Muscle layer of colon (tissue), 2 donors: ENCODE data around the gene CTIF.

ENCODE experiments used
- H3K27ac ChIP-seq: one replicate; pipeline ENCODE4 v1.7.0; 2013; ENCODE audit warnings: low read depth, mild to moderate bottlenecking, low read length, moderate library complexity
- H3K27me3 ChIP-seq, 2 donors: one replicate each; pipeline ENCODE4 v1.7.0; 2013; ENCODE audit warnings: low read length in 2 of 2, mild to moderate bottlenecking in 2 of 2; ENCODE audit not compliant: insufficient read depth in 2 of 2, control insufficient read depth in 1 of 2
- H3K36me3 ChIP-seq: one replicate; pipeline ENCODE4 v1.7.0; 2013; ENCODE audit warnings: mild to moderate bottlenecking, low read length; ENCODE audit not compliant: insufficient read depth
- H3K4me1 ChIP-seq: one replicate; pipeline ENCODE4 v1.7.0; 2013; ENCODE audit warnings: mild to moderate bottlenecking, low read length; ENCODE audit not compliant: insufficient read depth
- H3K4me3 ChIP-seq, 2 donors: one replicate each; pipeline ENCODE4 v1.7.0; 2013; ENCODE audit warnings: low read length in 2 of 2, low read depth in 1 of 2, mild to moderate bottlenecking in 1 of 2, moderate library complexity in 1 of 2
- H3K9ac ChIP-seq: one replicate; pipeline ENCODE4 v1.7.0; 2013; ENCODE audit warnings: low read length
- H3K9me3 ChIP-seq: one replicate; pipeline ENCODE4 v1.7.0; 2013; ENCODE audit warnings: mild to moderate bottlenecking, low read length
- donor health status: abdominal sarcoma.
- donor health status: Adenocarcinoma of cecum.

The CTIF gene

GRCh38 chr18:48634491-48634890, 95.7 kb downstream of the CTIF start:
- H3K27ac ChIP-seq, result no peak overlapping the region
- no peak overlapping the region for H3K4me3 ChIP-seq
- H3K4me1 ChIP-seq, result peaks cover 8% of the 10 kb centered on the region
- no peak overlapping the region for H3K9ac ChIP-seq
- H3K9me3 ChIP-seq, result no peaks in the 10 kb centered on the region
- H3K27me3 ChIP-seq, result no peaks in the 10 kb centered on the region
- H3K36me3 ChIP-seq, result peaks cover 5% of the 10 kb centered on the region

DNA sequence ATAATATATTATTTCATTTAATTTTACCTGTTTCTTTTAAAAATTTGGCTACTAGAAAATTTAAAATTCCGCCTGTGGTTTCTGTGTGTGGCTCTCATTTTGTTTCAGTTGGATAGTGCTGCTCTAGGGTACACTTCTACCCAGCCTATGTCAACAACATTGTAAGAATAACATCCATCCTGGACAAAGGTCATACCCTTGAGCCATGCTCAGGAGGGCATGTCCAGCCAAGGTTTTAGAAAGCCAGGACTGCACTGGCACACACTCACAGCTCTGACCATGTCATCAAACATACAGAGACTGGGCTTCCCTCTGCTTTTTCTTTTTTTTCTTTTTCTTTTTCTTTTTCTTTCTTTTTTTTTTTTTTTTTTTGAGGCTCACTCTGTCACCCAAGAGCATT, 96.1 kb downstream of the CTIF start:
- no peaks in the 10 kb centered on the region for H3K9me3 ChIP-seq

GRCh38 chr18:48635806-48636205, 97.0 kb downstream of the CTIF start:
- no peak overlapping the region for H3K27ac ChIP-seq
- H3K9ac ChIP-seq, result no peak overlapping the region
- H3K27me3 ChIP-seq, result no peaks in the 10 kb centered on the region
- H3K9me3 ChIP-seq, result no peaks in the 10 kb centered on the region
- H3K36me3 ChIP-seq, result peaks cover 5% of the 10 kb centered on the region
- H3K4me3 ChIP-seq, result no peak overlapping the region
- H3K4me1 ChIP-seq, result no peaks in the 10 kb centered on the region

More for the DNA sequence above, 96.1 kb downstream of the CTIF start:
- H3K4me1 ChIP-seq, result peaks cover 3% of the 10 kb centered on the region
- no peak overlapping the region for H3K27ac ChIP-seq
- no peak overlapping the region for H3K9ac ChIP-seq
- H3K36me3 ChIP-seq, result peaks cover 5% of the 10 kb centered on the region
- no peaks in the 10 kb centered on the region for H3K27me3 ChIP-seq
- no peak overlapping the region for H3K4me3 ChIP-seq

GRCh38 chr18:48636436-48636835, 97.6 kb downstream of the CTIF start:
- Histone ChIP-seq H3K4me1 (no peaks in the 10 kb centered on the region), H3K4me3 (no peak overlapping the region), H3K27me3 (no peaks in the 10 kb centered on the region), H3K27ac (no peak overlapping the region), H3K36me3 (peaks cover 5% of the 10 kb centered on the region), H3K9ac (no peak overlapping the region), H3K9me3 (no peaks in the 10 kb centered on the region)

DNA sequence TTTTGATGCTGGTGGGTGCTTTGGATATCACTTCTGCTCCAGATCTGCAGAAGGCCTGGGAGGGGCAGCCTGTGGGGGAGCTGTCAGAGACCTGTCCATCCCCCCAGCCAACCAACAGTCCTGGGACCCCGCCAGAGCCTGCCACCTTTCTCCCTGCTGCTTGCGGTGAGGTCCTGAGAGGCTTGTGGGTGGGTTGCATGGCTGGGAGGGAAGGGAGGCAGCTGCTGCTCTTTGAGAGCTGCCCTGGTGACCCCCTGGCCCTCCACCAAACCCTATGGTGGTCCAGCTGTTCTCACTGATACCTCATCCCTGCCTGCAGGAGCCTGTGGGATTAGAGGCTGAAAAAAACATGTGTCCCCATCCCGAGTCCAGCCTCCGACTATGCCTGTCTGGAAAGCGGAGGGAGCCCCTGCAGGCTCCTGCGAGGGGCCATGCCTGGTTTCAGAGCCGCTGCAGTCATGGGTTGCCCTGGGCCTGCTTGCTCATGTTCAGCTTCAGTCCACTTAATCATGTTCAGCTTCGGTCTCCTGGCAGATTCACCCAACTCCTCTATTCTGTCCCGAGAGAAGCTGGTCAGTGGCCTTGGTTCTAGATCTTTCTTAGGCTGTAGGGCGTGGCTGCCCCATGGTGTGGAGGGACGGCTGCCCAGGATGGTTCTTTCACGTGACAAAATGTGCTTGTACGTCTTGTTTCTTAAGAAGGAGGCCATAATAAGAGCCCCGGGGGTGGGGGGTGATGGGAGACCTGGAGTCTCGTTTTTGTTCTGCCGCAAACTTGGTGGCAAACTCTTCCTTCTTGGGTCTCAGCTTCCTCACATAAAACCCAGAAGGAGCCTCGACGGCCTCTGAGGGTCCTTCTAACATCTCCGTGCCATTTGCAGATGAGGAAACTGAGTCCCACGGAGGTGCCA, 98.5 kb downstream of the CTIF start:
- H3K4me1 ChIP-seq, result no peaks in the 10 kb centered on the region
- no peaks in the 10 kb centered on the region for H3K9me3 ChIP-seq
- no peak overlapping the region for H3K27ac ChIP-seq
- H3K9ac ChIP-seq, result no peak overlapping the region
- H3K27me3 ChIP-seq, result no peaks in the 10 kb centered on the region
- peaks cover 5% of the 10 kb centered on the region for H3K36me3 ChIP-seq
- H3K4me3 ChIP-seq, result no peak overlapping the region

- H3K27ac ChIP-seq, result no peak overlapping the region
- no peaks in the 10 kb centered on the region for H3K9me3 ChIP-seq
- H3K4me1 ChIP-seq, result no peaks in the 10 kb centered on the region
- H3K4me3 ChIP-seq, result no peak overlapping the region
- H3K36me3 ChIP-seq, result peaks cover 5% of the 10 kb centered on the region
- no peaks in the 10 kb centered on the region for H3K27me3 ChIP-seq
- H3K9ac ChIP-seq, result no peak overlapping the region
These were observed 99.6 kb downstream of the CTIF start for GRCh38 chr18:48638451-48638850.

- Histone ChIP-seq H3K4me1 (no peaks in the 10 kb centered on the region), H3K27ac (no peak overlapping the region), H3K36me3 (peaks cover 5% of the 10 kb centered on the region), H3K27me3 (no peaks in the 10 kb centered on the region), H3K9me3 (no peaks in the 10 kb centered on the region), H3K9ac (no peak overlapping the region), H3K4me3 (no peak overlapping the region)
These were observed 100.3 kb downstream of the CTIF start for GRCh38 chr18:48638896-48639771.

DNA sequence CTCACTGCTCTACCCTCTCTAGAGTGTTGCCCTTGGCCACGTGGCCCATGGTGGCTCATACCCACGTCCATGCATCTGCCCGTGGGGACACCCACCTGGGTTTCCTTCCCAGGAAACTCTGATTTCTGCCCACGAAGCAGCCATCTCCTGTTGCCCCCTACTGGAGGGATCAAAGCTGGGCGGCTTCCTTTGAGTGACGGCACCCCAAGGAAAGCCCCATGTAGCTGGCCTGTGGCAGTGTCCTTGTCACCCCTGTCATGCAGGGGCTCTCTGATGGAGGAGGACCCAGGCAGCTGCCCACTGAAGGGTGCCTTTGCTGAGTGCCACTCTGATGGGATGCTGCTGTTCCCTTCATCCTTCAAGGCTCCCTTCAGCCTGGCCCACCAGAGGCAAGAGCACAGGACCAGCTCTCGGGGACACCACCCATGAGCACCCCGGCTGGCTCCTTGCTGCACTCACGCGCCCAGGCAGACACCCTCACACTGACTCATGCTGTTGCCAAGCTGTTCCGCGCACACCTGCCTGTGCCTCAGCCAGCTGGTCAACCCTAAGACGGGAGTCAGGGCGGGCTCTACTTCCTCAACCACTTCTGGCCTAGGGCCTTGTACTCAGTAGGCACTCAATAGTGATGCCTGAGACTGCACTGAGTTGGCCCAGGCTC, 101.1 kb downstream of the CTIF start:
- Histone ChIP-seq H3K4me1 (no peaks in the 10 kb centered on the region), H3K27ac (no peak overlapping the region), H3K4me3 (no peak overlapping the region), H3K27me3 (no peaks in the 10 kb centered on the region), H3K36me3 (peaks cover 5% of the 10 kb centered on the region), H3K9ac (no peak overlapping the region), H3K9me3 (no peaks in the 10 kb centered on the region)

GRCh38 chr18:48640566-48641270, 101.9 kb downstream of the CTIF start:
- no peaks in the 10 kb centered on the region for H3K9me3 ChIP-seq
- H3K27ac ChIP-seq, result no peak overlapping the region
- H3K4me3 ChIP-seq, result no peak overlapping the region
- H3K36me3 ChIP-seq, result peaks cover 5% of the 10 kb centered on the region
- H3K9ac ChIP-seq, result no peak overlapping the region
- no peaks in the 10 kb centered on the region for H3K27me3 ChIP-seq
- no peaks in the 10 kb centered on the region for H3K4me1 ChIP-seq

- Histone ChIP-seq H3K4me3 (no peak overlapping the region), H3K36me3 (peaks cover 2% of the 10 kb centered on the region), H3K27me3 (no peaks in the 10 kb centered on the region), H3K9me3 (no peaks in the 10 kb centered on the region), H3K27ac (no peak overlapping the region), H3K9ac (no peak overlapping the region), H3K4me1 (no peaks in the 10 kb centered on the region)
These were observed 103.2 kb downstream of the CTIF start for GRCh38 chr18:48641981-48642380.

GRCh38 chr18:48642503-48642902, 103.7 kb downstream of the CTIF start:
- no peaks in the 10 kb centered on the region for H3K27me3 ChIP-seq
- no peak overlapping the region for H3K4me3 ChIP-seq
- H3K27ac ChIP-seq, result no peak overlapping the region
- H3K9me3 ChIP-seq, result no peaks in the 10 kb centered on the region
- H3K9ac ChIP-seq, result no peak overlapping the region
- H3K4me1 ChIP-seq, result no peaks in the 10 kb centered on the region
- no peaks in the 10 kb centered on the region for H3K36me3 ChIP-seq
